ENCODE results near the gene FILIP1. TPM values are rescaled to one million over a fixed set of nuclear protein-coding genes. Genes with fewer than 3 reads are reported as not detected.

Gene FILIP1
- total and polyA plus RNA-seq, 10 of the 15 experiments (the other 5 are each of a cell fraction or from before 2014, with no cell fraction given) = 0.23 to 2.0 (median 0.44) TPM

DNA sequence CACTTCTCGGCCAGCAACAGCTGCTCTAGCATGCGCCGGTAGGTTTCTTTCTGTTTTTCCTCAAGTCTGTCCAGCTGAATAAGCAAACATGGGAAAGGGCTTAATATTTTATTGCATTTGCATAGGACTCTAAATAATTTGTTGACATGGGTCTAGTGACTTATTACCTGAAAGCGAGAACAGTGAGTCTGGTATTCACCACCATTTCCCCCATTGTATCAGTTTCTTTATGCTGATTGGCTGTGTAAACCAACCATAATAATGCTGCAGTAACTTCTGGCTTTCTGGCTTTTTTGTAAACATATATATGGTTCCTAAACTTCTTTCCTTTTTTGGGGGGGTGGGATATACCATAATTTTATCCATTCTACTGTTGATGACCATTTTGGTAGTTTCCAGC lies 140.0 kb downstream of the FILIP1 start (continued):
- TF ChIP-seq, protein P1, sequence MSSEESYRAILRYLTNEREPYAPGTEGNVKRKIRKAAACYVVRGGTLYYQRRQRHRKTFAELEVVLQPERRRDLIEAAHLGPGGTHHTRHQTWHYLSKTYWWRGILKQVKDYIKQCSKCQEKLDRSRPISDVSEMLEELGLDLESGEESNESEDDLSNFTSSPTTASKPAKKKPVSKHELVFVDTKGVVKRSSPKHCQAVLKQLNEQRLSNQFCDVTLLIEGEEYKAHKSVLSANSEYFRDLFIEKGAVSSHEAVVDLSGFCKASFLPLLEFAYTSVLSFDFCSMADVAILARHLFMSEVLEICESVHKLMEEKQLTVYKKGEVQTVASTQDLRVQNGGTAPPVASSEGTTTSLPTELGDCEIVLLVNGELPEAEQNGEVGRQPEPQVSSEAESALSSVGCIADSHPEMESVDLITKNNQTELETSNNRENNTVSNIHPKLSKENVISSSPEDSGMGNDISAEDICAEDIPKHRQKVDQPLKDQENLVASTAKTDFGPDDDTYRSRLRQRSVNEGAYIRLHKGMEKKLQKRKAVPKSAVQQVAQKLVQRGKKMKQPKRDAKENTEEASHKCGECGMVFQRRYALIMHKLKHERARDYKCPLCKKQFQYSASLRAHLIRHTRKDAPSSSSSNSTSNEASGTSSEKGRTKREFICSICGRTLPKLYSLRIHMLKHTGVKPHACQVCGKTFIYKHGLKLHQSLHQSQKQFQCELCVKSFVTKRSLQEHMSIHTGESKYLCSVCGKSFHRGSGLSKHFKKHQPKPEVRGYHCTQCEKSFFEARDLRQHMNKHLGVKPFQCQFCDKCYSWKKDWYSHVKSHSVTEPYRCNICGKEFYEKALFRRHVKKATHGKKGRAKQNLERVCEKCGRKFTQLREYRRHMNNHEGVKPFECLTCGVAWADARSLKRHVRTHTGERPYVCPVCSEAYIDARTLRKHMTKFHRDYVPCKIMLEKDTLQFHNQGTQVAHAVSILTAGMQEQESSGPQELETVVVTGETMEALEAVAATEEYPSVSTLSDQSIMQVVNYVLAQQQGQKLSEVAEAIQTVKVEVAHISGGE (CRISPR knock-in tag; IDR thresholded peaks at IDR 0.05) = no peak
- TF ChIP-seq KDM1A (IDR thresholded peaks at IDR 0.05; ENCODE audit: borderline replicate concordance) (no peak), ZNF207 (IDR thresholded peaks at IDR 0.05; ENCODE audit: borderline replicate concordance) (no peak)

DNA sequence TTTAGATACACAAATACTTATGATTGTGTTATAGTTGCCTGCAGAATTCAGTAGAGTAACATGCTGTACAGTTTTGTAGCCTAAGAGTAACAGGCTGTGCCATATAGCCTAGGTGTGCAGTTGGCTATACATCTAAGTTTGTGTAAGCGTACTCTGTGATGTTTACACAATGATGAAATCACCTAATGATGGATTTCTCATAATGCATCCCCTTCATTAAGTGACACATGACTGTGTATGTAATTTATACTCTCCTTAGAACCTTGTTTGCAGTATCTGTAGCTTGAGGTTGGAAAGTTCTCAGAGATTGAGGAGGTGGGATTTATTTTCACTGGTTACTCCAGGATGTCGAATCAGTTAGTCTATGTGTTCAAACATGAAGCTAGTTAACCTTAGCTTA lies 142.0 kb downstream of the FILIP1 start:
- Histone ChIP-seq H3K9me3 (replicated peaks; ENCODE audit: control insufficient read depth, insufficient read depth, low read length) (no peaks in the 10 kb centered on the region), H3K4me2 (ENCODE audit: control insufficient read depth, insufficient read depth) (no peak overlapping the region), H2AFZ (ENCODE audit: control insufficient read depth, low read depth, low read length) (no peak overlapping the region), H3K79me2 (ENCODE audit: control insufficient read depth, insufficient read depth, low read length) (no peaks in the 10 kb centered on the region), H3K9ac (ENCODE audit: control insufficient read depth, insufficient read depth, low read length) (no peak overlapping the region), H3K27me3 (replicated peaks in 1 of 2; ENCODE audit: control insufficient read depth in 2 of 2, insufficient read depth in 2 of 2, low read length in 1 of 2) (no peaks in the 10 kb centered on the region), H3K27ac (ENCODE audit: control insufficient read depth, insufficient read depth) (no peak overlapping the region), H3K36me3 (ENCODE audit: control insufficient read depth in 2 of 2, insufficient read depth in 2 of 2, low read length in 1 of 2) (no peaks in the 10 kb centered on the region), H3K4me3 (no peak overlapping the region), H3K4me1 (ENCODE audit: control insufficient read depth, insufficient read depth, low read length) (no peaks in the 10 kb centered on the region), H4K20me1 (ENCODE audit: control insufficient read depth, insufficient read depth) (no peaks in the 10 kb centered on the region)
- no peak for ATAC-seq
- no peak for FAIRE-seq
- CTCF ChIA-PET = interaction anchor here (0.6 to 1.2 kb wide), 2 partner anchors 17 to 1454 kb away, joined by 4 read pairs; no protein-coding TSS in a partner anchor
- 81% methylated on average over 2 of the region's 2 CpGs for WGBS (ENCODE audit: insufficient coverage, insufficient replicate concordance, low lambda C conversion rate, missing lambda C conversion rate)
- no peak for DNase-seq (ENCODE audit: low read depth, low spot score)
- RAD21 ChIA-PET (ENCODE audit: unreplicated experiment) = no interaction called here
- BruUV-seq (replicated peaks) = no TSS peak
- SMC1A ChIA-PET (ENCODE audit: uncharacterized antibody, unreplicated experiment) = interaction anchor here (1.3 kb wide), 1 partner anchor 54 kb away, joined by 3 read pairs; no protein-coding TSS in a partner anchor
- POLR2A ChIA-PET = no interaction called here
- TF ChIP-seq HDAC6 (IDR thresholded peaks at IDR 0.05; ENCODE audit: unreplicated experiment) = no peak
- intact Hi-C loops (cut with micrococcal nuclease; ENCODE audit: unreplicated experiment) (no loop called here), in situ Hi-C loops (cut with MboI) (no loop called here)

Data from GM12878 (cell line).